Naive B cell (primary cell): Measurements from ENCODE around the gene AREG. TPM values are rescaled to one million over a fixed set of nuclear protein-coding genes. Genes with fewer than 3 reads are reported as not detected.

Experiments used
- ATAC-seq, 2 donors: fragments of 150-1000 bp; cut with Tn5 transposase; 2 replicates each; pipeline ENCODE4 v1.10.0; 2021; ENCODE audit warnings: low read depth in 2 of 2, mild to moderate bottlenecking in 2 of 2, moderate library complexity in 2 of 2
- DNase-seq: peaks from one replicate; pipeline ENCODE4 v3.0.0; 2022
- H3K27ac Mint-ChIP-seq, 6 donors: one replicate each; pipeline ENCODE4 v1.8.0; 2020 to 2022; ENCODE audit warnings: mild to moderate bottlenecking in 6 of 6, mixed read lengths in 6 of 6, moderate library complexity in 5 of 6, inconsistent platforms in 2 of 6
- H3K27me3 Mint-ChIP-seq, 3 donors: one replicate each; pipeline ENCODE4 v1.8.0; 2021 to 2022; ENCODE audit warnings: mixed read lengths in 3 of 3, mild to moderate bottlenecking in 1 of 3
- H3K36me3 Mint-ChIP-seq, 2 donors: one replicate each; pipeline ENCODE4 v1.8.0; 2020 to 2022; ENCODE audit warnings: mixed read lengths in 2 of 2, inconsistent platforms in 1 of 2, mild to moderate bottlenecking in 1 of 2
- H3K4me1 Mint-ChIP-seq, 3 donors: one replicate each; pipeline ENCODE4 v1.8.0; 2020 to 2022; ENCODE audit warnings: mixed read lengths in 3 of 3, inconsistent platforms in 1 of 3, mild to moderate bottlenecking in 1 of 3, moderate library complexity in 1 of 3
- H3K4me3 Mint-ChIP-seq, 8 donors: one replicate each; pipeline ENCODE4 v1.8.0; 2020 to 2022; ENCODE audit warnings: mild to moderate bottlenecking in 8 of 8, mixed read lengths in 8 of 8, moderate library complexity in 8 of 8, inconsistent platforms in 2 of 8
- H3K9me3 Mint-ChIP-seq, 7 donors: one replicate each; pipeline ENCODE4 v1.8.0; 2020 to 2022; ENCODE audit warnings: mixed read lengths in 7 of 7, mild to moderate bottlenecking in 5 of 7, inconsistent platforms in 2 of 7, moderate library complexity in 1 of 7
- polyA plus RNA-seq, 6 donors: library from polyadenylated mRNA; unstranded; fragments of 300-500 nt; fragmentation: Illumina TruSeq; gene quantifications; one replicate each; pipeline ENCODE4 v1.2.3, GENCODE V29; 2021; ENCODE audit warnings: low read depth in 6 of 6

AREG gene
- polyA plus RNA-seq, 6 donors from 2014 or later, result 18.6 to 58.1 (median 22.5) TPM

DNA sequence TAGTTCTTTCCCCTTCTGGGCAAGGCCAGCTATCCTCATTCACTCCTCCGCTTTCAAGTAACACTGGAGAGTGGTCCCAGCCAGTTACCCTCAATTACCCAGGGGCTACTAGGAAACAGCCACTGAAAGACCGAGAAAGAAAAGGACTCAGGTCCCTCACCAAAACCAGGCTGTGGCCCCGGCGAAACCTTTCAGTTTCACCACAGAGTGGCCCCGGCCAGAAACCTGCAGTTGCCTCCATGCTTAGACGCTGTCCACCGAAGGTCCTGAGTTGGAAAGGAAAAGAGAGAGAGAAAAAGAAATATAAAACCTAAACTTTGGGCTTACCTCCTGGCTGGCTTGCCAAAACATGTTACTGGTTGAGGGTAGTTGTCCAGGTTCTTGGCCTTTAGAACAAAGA is 5.0 kb upstream of the AREG start:
- DNase-seq, result no peak
- no peak for ATAC-seq
- Mint-ChIP-seq H3K27me3 (no peaks in the 10 kb centered on the region), H3K9me3 (peaks cover 0 to 2% (median 0%) of the 10 kb centered on the region in 7 donors), H3K27ac (peak overlapping the region in 3 of 6 donors; percentile 7 to 57 (median 39)), H3K36me3 (no peaks in the 10 kb centered on the region), H3K4me3 (no peak overlapping the region), H3K4me1 (peaks cover 0 to 8% (median 4%) of the 10 kb centered on the region in 3 donors)

DNA sequence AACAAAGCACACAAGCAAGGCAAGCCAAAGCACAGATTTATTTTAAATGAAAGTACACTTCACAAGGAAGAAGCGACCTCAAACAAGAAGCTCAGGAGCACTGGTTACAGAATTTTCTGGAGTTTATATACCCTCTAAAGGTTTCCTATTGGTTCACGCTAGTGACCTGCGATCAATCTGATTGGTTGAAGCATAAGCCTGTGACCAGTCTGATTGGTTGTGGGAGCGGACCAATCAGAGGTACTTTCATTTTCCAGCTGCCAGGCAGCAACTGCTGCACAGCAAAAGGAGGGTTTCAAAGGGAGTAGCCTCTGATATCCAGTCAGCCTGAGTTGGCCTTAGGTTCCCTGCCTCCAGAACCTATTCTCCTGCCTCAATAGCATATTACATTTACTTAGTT is 4.6 kb upstream of the AREG start:
- H3K27me3 Mint-ChIP-seq, result no peaks in the 10 kb centered on the region
- H3K4me3 Mint-ChIP-seq, result no peak overlapping the region
- no peaks in the 10 kb centered on the region for H3K36me3 Mint-ChIP-seq
- H3K9me3 Mint-ChIP-seq, result peaks cover 0 to 2% (median 0%) of the 10 kb centered on the region in 7 donors
- no peak for ATAC-seq
- H3K4me1 Mint-ChIP-seq, result peaks cover 0 to 11% (median 6%) of the 10 kb centered on the region in 3 donors
- no peak for DNase-seq
- peak overlapping the region in 1 of 6 donors; percentile 39 for H3K27ac Mint-ChIP-seq

DNA sequence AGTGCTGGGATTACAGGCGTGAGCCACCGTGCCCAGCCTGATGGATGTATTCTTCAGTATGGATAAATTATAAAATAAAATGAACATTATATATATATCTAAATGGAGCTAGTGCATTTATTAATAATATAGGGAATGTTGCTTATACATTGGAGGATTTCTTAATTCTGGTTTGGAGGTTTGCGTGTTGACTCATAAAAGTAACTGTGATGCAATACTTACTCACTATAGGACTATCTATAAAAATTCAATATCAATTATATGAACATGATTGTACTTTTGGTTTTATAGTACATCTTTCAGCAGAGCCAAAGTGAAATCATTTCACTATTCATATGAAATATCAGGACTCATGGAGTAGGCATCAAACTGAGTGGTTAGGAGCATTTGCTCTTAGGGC is 3.2 kb upstream of the AREG start:
- H3K4me3 Mint-ChIP-seq, result peak overlapping the region in 1 of 8 donors; percentile 16
- peaks cover 0 to 2% (median 0%) of the 10 kb centered on the region in 7 donors for H3K9me3 Mint-ChIP-seq
- H3K36me3 Mint-ChIP-seq, result no peaks in the 10 kb centered on the region
- H3K27ac Mint-ChIP-seq, result no peak overlapping the region
- no peak for ATAC-seq
- DNase-seq, result no peak
- peaks cover 0 to 14% (median 9%) of the 10 kb centered on the region in 3 donors for H3K4me1 Mint-ChIP-seq
- no peaks in the 10 kb centered on the region for H3K27me3 Mint-ChIP-seq

- Mint-ChIP-seq H3K36me3 (peaks cover 0 to 6% of the 10 kb centered on the region in 2 donors), H3K27ac (peak overlapping the region in 4 of 6 donors; percentile 37 to 87 (median 65)), H3K27me3 (no peaks in the 10 kb centered on the region), H3K4me3 (peak overlapping the region in 2 of 8 donors; percentile 73 to 74), H3K4me1 (peaks cover 0 to 14% (median 9%) of the 10 kb centered on the region in 3 donors), H3K9me3 (no peaks in the 10 kb centered on the region)
- no peak for DNase-seq
- ATAC-seq, result no peak
These were observed 1.4 kb downstream of the AREG start for GRCh38 chr4:74446193-74446868.

DNA sequence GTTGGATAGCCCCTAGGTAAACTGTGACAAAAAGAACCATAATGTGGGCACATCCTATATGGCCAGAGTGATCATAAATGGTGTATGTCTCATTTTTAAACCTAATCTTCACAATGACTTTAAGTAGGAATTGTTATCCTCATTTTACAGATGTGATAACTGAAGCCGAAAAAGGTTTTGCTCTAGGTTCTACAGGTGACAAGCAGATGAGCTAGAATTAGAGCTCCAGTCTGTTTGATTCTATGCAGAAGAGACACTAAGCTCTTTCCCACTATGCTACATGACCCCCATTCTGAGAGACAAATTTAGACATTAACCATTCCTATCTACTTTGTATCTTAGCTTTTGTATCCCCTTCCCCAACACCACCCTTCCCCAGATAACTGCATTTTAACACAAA is 2.0 kb downstream of the AREG start:
- Mint-ChIP-seq H3K36me3 (peaks cover 0 to 6% of the 10 kb centered on the region in 2 donors), H3K27me3 (no peaks in the 10 kb centered on the region), H3K4me1 (peaks cover 0 to 14% (median 9%) of the 10 kb centered on the region in 3 donors), H3K27ac (peak overlapping the region in 2 of 6 donors; percentile 37 to 60), H3K9me3 (no peaks in the 10 kb centered on the region), H3K4me3 (peak overlapping the region in 1 of 8 donors; percentile 73)
- DNase-seq, result no peak
- no peak for ATAC-seq

GRCh38 chr4:74447636-74448233 is 2.8 kb downstream of the AREG start:
- Mint-ChIP-seq H3K4me3 (no peak overlapping the region), H3K9me3 (no peaks in the 10 kb centered on the region), H3K27ac (no peak overlapping the region), H3K4me1 (peaks cover 0 to 14% (median 9%) of the 10 kb centered on the region in 3 donors), H3K27me3 (no peaks in the 10 kb centered on the region), H3K36me3 (peaks cover under 1 to 6% of the 10 kb centered on the region in 2 donors)
- ATAC-seq (no peak), DNase-seq (no peak)

- peaks cover 0 to 7% (median 5%) of the 10 kb centered on the region in 3 donors for H3K4me1 Mint-ChIP-seq
- H3K27me3 Mint-ChIP-seq, result no peaks in the 10 kb centered on the region
- DNase-seq (no peak), ATAC-seq (no peak)
- H3K36me3 Mint-ChIP-seq, result peaks cover 5 to 6% of the 10 kb centered on the region in 2 donors
- H3K9me3 Mint-ChIP-seq, result peaks cover 0 to 2% (median 0%) of the 10 kb centered on the region in 7 donors
- H3K27ac Mint-ChIP-seq, result no peak overlapping the region
- H3K4me3 Mint-ChIP-seq, result no peak overlapping the region
These were observed 4.8 kb downstream of the AREG start for GRCh38 chr4:74449571-74450297.

DNA sequence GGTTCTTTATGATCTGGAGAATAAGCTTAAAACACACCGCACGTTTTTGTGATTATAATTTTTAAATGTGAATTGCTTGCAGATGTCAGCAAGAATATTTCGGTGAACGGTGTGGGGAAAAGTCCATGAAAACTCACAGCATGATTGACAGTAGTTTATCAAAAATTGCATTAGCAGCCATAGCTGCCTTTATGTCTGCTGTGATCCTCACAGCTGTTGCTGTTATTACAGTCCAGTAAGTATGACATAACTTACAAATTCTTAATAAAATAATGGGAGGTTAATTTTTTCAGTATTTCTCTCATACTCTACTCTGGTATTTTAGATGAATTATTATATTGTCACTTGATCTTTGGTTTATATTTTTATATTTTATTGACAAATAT is 5.4 kb downstream of the AREG start:
- no peaks in the 10 kb centered on the region for H3K27me3 Mint-ChIP-seq
- H3K4me3 Mint-ChIP-seq, result no peak overlapping the region
- DNase-seq, result no peak
- no peak for ATAC-seq
- peaks cover 0 to 2% (median 0%) of the 10 kb centered on the region in 7 donors for H3K9me3 Mint-ChIP-seq
- no peak overlapping the region for H3K27ac Mint-ChIP-seq
- H3K4me1 Mint-ChIP-seq, result peaks cover 0 to 4% (median 3%) of the 10 kb centered on the region in 3 donors
- peaks cover 5 to 6% of the 10 kb centered on the region in 2 donors for H3K36me3 Mint-ChIP-seq

DNA sequence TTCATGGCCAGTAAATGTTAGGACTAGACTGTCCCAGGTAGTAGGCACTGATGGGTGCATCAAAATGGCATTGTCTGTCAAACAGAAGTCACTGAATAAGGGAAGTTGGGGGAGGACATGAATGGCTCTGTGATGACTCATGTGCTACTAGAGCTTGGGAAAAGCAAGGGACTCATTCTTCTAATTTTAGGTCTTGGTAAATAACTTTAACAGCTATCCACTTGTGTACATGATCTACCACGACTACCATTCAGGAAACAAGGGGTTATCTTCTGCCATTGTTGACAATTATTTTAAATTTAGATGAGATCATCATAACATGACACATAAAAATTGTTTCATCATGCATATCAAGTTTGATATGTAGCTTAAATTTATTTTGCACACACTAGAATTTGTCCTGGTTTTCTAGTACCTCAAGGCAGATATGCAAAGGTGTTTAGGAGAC is 6.3 kb downstream of the AREG start:
- H3K27me3 Mint-ChIP-seq, result no peaks in the 10 kb centered on the region
- no peak overlapping the region for H3K4me3 Mint-ChIP-seq
- H3K4me1 Mint-ChIP-seq, result no peaks in the 10 kb centered on the region
- DNase-seq (no peak), ATAC-seq (no peak)
- peaks cover 5 to 6% of the 10 kb centered on the region in 2 donors for H3K36me3 Mint-ChIP-seq
- no peak overlapping the region for H3K27ac Mint-ChIP-seq
- H3K9me3 Mint-ChIP-seq, result peaks cover 0 to 2% (median 0%) of the 10 kb centered on the region in 7 donors

GRCh38 chr4:74453037-74453635 is 8.2 kb downstream of the AREG start:
- Mint-ChIP-seq H3K27me3 (no peaks in the 10 kb centered on the region), H3K4me3 (no peak overlapping the region), H3K9me3 (peaks cover 0 to 2% (median 0%) of the 10 kb centered on the region in 7 donors), H3K4me1 (no peaks in the 10 kb centered on the region), H3K36me3 (peaks cover 5 to 6% of the 10 kb centered on the region in 2 donors), H3K27ac (peak overlapping the region in 1 of 6 donors; percentile 21)
- ATAC-seq, result no peak
- no peak for DNase-seq

DNA sequence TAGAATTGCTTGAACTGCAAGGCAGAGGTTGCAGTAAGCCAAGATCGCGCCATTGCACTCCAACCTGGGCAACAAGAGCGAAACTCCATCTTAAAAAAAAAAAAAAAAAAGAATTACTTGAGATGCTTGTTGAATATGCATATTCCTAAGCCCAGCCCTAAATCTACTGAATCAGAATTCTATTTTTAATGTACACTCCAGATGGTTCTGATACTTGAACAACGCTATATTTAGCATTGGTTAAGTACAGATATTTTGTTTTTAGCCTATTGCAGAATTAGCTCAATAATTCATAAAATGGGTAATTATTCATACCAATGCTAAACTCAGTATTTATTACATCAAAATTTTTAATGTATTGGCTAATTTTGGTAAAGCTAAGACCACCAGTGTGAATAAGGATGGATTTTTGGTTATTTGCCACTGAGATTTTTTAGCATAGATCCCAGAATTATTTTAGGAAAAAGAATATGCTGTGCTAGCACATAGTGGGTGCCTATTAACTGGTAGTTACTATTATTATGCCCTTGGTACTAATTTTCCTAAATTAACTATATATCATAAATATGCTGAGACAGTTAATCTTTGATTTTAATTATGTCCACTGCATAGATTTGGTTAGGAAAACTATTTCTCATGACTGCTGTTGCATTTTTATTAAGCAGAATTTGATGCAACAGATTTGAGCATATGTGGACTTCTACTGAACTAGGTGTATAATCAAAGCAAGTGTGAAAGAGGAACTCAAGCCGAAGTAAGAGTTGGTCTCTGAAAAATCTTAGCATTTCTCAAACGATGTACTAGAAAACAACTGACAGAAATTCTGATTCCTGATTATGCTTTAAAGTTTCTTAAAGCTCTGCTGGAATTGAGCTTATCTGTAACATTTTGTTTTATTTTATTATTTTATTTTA is 9.2 kb downstream of the AREG start:
- H3K27me3 Mint-ChIP-seq, result peaks cover 2 to 6% (median 3%) of the 10 kb centered on the region in 3 donors
- no peak overlapping the region for H3K27ac Mint-ChIP-seq
- H3K4me1 Mint-ChIP-seq, result no peaks in the 10 kb centered on the region
- DNase-seq (no peak), ATAC-seq (no peak)
- peaks cover 5 to 6% of the 10 kb centered on the region in 2 donors for H3K36me3 Mint-ChIP-seq
- no peak overlapping the region for H3K4me3 Mint-ChIP-seq
- peaks cover 0 to 2% (median 0%) of the 10 kb centered on the region in 7 donors for H3K9me3 Mint-ChIP-seq

DNA sequence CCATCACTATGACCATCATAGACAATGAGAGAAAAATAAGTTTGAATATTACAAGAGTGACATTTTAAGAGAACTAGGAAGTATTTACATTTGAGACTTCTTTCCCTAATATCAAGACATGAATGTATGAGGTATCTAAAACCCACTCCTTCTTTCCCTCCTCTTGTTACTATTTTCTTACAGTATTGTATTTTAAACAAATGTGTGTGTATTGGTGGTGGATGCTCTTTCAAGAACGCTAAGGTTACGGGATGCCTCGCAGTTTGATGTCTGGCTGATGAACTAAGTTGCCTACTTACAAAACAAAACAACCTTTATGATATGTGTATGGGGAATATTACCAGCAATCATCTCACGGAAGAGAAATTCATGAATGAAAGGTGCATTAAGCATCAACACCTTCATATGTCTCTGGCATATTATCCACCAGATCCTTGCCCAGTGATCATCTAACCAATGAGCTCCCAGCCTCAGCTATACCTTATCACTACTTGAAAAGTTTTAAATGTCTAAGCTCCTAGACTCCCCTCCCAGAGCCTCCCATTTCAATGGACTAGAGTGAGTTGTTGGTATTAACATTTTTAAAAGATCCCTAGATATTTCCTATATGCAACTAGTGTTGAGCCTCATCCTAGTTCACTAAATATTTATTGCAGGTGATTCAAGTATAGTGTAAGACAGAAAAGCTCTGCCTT is 10.6 kb downstream of the AREG start:
- no peak for DNase-seq
- ATAC-seq, result no peak
- no peak overlapping the region for H3K4me3 Mint-ChIP-seq
- peaks cover 0 to 5% of the 10 kb centered on the region in 2 donors for H3K36me3 Mint-ChIP-seq
- H3K27me3 Mint-ChIP-seq, result peaks cover 4 to 13% (median 11%) of the 10 kb centered on the region in 3 donors
- H3K4me1 Mint-ChIP-seq, result no peaks in the 10 kb centered on the region
- H3K27ac Mint-ChIP-seq, result no peak overlapping the region
- H3K9me3 Mint-ChIP-seq, result peaks cover 0 to 16% (median 6%) of the 10 kb centered on the region in 7 donors
